KBM-7 (cell line): ENCODE results near the gene AGRN.
"Not testable (repeated sequence)": the region's sequence is repeated elsewhere in the genome, so short reads cannot be mapped to it uniquely, and the experiment has no call there.

Experiments
- DNase-seq: peaks from one replicate; pipeline ENCODE4 v3.0.0-alpha.2; 2015
- in situ Hi-C: fragments of 300-500 bp; cut with MboI; formaldehyde crosslinking; loops from 2 replicates; pipeline ENCODE4 v1.14.3; 2020; ENCODE audit warnings: low sequenced_read_pairs, low pct_unique_long_range_greater_than_20kb, mixed read lengths

The AGRN gene

DNA sequence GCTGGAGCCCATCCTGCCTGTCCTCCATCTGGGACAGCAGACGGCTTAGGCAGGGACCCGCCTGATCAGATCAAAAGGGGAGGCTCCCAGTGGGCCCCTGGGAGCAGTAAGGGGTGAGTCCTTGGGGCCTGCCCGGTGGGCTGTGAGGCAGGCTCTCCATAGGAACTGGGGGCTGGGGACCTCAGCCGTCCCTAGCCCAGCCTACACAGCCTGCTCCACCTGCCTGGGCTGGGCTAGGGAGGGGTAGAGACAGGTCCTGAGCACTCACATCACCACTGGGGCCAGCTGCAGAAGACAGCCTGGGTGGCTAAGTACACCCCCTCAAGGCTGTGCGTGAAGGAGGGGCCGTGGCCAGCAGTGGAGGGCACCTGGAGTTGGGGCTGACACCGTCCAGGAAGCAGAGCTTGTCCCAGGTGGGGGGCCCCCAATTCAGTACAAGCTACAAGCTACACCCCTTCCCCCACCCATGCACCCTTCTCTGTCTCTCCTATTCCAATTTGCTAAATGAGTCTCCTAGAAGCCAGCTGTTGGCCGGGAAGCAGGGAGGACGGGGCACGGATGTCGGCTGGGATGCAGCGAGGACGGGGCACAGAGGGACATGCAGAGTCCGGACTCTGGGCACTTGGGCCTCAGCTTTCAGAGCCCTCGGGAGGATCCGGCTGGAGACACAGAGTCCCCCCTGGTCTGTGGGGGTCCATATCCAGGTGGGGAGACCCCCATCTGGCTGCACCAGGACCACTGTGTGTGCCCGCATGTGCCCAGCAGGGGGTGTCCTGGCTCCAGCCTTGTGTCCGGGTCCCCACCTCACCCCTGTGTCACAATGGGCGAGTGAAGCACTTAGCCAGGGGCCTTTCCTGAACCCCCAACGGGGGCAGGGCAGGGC lies 4.9 kb upstream of the AGRN start:
- in situ Hi-C loops, result no loop called here

DNA sequence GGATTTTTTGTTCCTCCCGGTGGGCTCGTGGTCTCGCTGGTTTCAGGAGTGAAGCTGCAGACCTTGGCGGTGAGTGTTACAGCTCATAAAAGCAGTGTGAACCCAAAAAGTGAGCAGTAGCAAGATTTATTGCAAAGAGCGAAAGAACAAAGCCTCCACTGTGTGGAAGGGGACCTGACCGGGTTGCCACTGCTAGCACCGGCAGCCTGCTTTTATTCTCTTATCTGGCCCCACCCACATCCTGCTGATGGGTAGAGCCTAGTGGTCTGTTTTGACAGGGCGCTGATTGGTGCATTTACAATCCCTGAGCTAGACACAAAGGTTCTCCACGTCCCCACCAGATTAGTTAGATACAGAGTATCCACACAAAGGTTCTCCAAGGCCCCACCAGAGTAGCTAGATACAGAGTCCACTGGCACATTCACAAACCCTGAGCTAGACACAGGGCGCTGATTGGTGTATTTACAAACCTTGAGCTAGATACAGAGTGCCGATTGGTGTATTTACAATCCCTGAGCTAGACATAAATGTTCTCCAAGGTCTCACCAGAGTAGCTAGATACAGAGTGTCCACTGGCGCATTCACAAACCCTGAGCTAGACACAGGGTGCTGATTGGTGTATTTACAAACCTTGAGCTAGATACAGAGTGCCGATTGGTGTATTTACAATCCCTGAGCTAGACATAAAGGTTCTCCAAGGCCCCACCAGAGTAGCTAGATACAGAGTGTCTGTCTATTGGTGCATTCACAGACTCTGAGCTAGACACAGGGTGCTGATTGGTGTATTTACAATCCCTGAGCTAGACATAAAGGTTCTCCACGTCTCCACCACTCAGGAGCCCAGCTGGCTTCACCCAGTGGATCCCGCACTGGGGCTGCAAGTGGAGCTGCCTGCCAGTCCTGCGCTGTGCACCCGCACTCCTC lies 2.3 kb upstream of the AGRN start:
- in situ Hi-C loops, DNase-seq: not testable (repeated sequence)

More for the DNA sequence above, 4.9 kb upstream of the AGRN start:
- DNase-seq, result peak; percentile 28

DNA sequence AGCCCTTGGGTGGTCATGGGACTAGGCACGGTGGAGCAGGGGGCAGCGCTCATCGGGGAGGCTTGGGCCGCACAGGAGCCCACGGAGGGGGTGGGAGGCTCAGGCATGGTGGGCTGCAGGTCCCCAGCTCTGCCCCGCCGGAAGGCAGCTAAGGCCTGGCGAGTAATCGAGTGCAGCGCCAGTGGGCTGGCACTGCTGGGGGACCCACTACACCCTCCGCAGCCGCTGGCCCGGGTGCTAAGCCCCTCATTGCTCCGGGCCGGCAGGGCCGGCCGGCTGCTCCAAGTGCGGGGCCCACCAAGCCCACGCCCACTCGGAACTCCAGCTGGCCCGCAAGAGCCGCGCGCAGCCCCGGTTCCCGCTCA lies 1.6 kb upstream of the AGRN start:
- DNase-seq, in situ Hi-C loops: not testable (repeated sequence)

DNA sequence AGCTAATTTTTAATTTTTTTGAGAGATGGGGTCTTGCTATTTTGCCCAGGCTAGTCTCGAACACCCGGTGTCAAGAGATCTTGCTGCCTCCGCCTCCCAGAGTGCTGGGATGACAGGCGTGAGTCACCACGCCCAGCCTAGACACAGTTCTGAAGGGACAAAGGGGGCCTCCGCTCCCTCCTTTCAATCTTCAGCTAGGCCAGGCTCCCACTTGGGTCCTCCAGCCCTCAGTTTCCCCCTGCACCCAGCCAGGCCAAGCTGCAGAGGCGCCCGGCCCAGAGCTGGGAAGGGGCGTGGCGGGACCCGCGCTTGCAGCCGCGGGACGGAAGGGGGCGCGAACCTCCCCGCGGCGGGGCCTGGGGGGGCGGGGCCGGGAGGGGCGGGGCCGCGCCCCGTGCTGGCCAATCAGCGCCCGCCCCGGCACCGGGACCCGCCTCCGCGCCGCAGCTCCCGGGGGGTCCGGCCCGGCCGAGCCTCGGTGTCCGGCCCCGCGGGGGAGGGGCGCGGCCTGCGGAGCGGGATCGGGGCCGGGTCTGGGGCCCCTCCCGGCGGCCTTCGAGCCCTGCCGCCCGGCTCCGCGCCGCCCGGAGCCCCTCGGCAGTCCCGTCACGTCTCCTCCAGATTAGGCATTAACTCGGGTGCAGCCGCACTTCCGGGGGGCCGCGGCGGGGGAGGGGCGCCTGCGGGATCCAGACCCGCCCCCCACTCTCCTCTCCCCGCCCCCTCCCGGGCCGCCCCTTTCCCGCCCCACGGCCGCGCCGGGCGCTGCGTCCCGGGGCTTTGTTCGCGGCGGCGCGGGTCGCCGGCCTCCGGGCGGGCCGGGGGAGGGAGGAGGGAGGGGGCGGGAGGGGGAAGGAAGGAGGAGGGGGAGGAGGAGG lies 559 bp upstream of the AGRN start:
- peak; percentile 56 for DNase-seq
- in situ Hi-C loops, result no loop called here

DNA sequence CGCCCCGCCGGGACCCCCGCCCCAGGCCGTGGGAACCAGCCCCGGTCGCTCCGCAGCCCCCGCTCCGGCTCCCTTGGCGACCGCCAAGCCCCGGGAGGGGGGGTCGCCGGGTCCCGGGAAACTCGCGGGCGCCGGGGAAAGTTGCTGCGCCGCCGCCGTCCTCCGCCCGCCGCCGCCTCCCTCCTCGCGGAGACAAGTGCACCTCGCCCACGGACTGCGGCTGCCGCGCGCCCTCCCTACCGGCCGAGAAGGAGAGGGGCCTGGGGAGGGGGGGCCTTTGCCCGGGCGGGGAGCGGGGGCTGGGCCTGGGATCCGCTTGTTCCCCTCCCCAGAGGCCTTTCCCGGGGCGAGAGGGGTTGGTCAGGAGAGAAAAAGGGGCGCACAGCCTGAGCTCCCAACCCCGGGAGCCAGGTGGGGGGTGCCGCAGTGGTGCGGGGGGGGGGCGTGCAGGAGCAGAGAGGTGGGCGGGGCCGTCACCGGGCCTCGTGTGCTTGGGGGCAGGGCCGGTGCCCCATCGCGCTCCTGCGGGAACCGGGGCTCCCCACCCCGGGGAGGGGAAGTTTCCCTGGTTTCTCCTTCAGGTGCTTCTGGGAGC lies 592 bp downstream of the AGRN start:
- no peak for DNase-seq
- in situ Hi-C loops, result no loop called here

DNA sequence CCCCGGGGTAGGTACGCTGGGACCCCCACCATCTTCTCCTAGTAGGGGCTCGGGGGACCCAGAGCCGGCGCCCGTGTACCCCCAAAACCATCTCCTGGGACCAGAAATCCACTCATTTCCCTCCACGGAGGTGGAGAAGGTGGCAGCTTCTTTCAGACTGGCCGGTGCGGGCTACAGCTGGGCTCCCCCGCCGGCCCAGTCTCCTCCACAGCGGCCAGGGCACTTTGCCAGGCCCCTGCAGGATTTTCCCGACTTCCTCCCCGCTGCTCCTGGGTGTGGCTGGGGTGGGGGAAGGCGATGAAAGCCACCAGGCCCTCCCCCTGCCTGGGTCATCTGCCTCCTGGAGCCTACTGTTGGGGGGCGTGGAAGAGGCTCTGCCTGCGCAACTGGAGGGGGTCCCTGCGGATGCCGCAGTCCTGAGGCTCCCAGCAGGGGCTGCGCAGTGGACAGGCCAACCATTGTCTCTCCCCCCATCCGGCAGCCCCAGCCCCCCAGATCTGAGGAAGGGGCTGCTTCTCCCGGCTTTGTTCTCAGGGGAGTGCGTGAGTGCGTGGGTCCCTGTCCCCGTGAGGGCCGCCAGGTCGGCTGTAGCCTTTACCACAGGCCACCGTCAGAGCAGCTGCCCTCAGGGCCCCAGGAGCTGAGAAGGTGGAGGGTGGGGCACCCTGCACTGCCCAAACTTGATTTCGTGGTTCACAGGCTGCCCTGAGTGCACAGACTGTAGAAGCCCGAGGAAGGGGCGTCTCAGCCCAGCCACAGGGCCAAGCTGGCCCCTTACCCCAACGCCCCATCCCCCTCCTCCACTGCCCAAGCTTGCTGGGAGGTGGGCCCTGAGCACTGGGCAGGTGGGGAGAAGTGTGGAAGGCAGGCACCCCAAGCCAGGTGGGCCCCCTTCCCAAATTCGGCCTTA lies 1.3 kb downstream of the AGRN start:
- DNase-seq, result peak; percentile 44
- in situ Hi-C loops, result no loop called here

DNA sequence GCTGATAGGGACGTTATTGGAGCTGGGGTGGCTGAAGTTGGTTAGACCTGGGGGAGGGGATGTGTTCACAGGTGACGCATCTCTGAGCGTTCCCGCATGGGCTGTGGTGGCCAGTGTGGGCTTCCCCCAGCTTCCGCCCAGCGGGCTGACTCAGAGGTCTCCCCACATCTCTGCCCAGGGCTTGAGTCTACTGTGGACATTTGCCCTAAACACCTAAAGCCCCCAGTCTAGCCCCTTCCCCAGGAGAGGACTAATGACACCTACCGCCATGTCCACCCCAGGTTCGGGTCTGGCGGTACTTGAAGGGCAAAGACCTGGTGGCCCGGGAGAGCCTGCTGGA lies 2.0 kb downstream of the AGRN start:
- in situ Hi-C loops, result no loop called here

DNA sequence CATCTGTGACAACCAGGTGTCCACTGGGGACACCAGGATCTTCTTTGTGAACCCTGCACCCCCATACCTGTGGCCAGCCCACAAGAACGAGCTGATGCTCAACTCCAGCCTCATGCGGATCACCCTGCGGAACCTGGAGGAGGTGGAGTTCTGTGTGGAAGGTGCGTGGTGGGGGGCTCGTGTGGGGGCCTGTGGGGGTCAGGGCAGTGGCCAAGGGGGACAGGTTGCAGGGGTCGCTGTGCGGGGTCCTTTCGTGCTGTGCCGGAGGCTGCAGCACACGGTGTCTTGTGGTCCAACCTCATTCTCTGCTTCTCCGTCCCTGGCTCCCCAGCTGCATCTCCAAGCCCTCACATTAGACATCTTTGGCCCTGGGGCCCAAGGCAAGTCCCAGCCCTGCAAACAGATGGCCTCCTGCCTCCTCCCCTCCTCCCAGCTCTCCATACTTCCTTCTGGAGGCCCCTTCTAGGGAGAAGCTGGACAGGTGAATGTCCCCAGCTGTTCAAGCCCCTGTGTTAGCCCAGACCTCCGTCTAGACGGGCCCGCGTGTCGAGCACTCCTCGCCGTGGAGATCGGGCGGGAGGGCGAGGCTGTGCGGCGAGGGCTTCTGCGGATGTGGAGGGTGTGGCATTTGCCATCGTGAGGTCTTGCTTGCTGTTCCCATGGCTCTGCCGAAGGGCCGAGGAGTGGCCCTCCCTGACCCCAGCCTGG lies 2.5 kb downstream of the AGRN start:
- in situ Hi-C loops, result no loop called here
- DNase-seq, result no peak

More for the DNA sequence above, 2.0 kb downstream of the AGRN start:
- no peak for DNase-seq

DNA sequence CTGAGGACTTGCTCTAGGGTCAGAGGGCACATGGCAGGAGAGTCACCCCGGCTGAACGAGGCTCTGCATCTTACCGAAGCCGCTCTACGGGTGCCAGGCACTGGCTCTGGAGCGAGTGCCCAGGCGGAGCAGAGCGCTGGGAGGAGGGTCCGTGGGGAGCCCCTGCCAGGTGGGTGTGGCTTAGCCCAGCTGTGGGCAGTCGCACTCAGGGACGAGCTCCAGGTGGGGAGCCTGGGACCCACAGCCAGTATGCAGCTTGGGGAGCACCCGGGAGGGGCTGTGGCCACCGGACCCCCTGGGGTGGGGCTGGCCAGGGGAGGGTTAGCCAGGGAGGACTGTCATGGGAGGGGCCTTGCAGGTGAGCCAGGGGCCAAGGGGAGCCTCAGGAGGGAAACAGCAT lies 3.8 kb downstream of the AGRN start:
- DNase-seq, result no peak
- in situ Hi-C loops, result no loop called here

DNA sequence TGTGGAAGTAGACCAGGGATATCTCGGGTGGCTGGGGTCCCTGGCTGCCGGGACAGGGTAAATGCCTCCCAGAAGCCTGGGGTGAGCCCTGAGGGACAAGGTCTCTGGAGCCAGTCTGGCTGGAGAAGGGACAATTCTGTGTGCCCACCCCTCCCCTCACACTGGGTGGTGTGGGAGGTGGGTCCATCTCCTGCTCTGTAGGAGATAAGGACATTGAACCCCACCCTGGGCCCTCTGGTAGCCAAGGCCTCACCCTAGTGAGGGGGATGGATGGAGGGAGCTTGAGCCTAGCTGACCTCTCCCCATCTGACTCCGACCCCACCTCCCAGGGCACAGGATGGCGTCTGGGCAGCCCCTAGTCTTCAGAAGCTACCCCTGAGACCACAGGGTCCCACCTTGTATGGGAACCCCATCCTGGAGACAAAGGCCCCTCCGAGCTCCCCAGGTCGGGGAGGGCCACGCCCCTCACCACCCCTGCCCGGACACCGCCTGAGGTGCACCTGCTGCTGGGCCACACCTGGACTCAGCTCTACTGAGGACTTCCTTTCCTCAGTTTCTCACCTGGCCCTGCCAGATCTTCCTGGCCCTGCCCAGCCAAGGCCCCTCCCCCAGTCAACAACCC lies 4.3 kb downstream of the AGRN start:
- DNase-seq, result no peak
- in situ Hi-C loops, result no loop called here

DNA sequence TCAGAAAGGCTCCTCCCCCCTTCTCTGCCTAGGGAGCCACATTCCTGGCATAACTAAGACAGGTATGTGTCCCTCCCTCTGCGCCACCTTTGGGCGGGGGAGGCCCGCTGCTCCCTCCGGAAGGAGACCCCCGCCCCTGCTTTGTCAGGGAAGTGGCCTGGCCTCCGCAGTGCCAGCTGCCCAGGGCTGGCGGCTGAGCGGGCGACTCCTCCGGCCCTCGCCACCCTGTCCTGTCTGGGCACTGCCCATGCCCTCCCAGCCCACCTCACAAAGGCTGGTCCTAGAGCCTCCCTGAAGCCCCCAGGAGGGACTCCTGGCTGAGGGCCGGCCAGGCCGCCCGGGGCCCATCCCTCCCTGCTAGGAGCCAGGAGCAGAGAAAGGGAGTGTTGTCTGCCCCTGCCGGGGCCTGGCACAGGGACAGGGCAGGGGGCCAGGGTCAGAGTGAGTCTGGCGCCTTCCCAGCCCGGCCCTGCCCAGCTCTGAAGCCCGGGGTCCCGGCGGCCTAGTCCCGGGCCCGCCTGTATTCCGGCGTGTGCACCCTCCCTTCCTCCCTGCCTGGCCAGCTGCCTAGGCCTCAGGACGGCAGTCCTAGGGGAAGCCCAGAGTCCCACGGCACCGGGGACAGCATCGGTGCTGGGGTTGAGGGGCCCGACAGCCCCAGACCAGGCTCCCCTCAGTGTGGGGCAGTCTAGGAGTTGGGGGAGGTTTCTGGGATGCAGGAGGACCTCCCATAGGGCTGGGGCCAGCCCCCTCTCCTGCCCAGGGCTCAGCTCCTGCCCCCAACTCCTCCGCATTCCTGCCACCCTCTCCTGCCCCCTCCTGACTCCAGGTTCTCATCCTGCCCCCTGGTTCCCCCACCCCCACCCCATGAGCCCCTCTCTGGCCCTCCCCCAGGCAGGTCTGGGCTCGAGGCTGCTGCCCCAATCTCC lies 5.1 kb downstream of the AGRN start:
- no peak for DNase-seq
- in situ Hi-C loops, result no loop called here

DNA sequence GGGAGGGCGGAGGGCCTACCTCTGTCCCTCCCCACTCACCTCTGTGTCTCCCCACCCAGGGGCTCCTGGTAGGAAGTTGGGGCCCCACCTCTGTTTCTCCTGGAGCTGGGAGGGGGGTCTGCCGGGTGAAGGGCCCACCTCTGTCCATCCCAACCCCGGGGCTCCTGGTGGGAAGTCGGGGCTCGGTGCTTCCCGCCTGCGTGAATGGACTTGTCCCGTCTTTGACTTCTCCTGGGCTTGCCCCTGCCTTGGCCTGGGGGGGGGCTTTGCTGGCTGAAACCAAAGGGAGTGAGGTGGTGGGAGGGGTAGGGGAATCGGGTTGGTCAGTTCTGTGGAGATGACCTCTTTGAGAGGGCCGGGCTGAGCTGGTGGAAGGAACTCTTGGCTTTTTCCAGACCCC lies 5.8 kb downstream of the AGRN start:
- no peak for DNase-seq
- in situ Hi-C loops, result no loop called here

DNA sequence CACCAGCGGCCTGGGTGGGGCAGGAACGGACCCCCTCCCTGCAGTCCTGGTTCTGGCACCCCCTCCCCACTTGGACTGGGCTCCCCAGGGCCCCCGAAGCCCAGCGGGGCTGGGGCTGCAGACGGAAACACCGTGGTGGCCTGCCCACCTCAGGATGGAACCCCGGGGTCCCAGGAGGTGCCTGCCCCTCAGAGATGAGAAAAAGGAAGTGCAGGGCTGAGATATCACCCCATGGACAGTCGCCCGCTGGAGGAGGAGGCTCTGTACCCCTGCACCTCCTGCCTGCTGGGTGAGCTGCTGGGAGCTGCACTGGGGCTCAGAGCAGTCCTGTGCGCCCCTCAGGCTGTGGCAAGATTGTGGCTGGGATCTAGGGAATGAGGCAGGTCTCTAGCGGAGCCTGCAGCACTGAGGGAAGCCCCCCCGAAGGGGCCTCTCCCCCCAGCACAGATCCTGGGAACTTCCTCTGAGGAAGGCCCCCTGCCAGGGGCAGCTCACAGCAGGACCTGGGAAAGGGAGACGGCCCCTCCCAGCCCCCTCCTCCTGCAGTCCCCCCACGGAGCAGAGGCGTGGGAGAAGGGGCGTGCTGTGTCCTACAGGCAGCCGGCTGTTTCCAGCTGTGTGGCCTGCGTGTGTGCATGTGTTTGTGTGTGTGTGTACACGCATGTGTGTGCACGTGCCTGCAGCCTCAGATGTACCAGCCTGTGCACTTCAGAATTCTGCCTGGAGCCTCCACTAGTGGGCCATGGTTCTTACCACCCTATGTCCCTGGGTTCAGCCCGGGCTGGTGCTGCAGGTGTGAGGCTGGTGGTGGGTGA lies 6.9 kb downstream of the AGRN start:
- DNase-seq, result no peak
- in situ Hi-C loops, result no loop called here

DNA sequence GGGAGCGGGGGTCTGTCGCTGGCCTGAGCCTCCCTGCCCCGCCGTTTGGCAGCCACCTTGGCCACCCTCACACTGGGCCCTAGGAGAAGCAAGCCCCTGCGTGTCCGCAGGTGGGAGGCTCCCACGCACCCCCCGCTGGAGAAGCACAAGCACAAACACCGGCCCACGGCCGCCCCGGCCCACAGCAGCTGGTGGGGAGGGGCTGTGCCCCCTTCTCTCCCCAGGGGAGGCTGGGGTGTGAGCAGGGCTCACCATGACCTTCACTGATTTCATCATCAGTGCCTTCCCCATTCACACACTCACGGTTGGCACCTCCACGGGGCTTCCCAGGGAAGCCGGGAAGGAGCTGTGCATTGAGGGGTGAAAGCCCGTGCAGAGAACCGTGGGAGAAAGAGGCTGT lies 7.9 kb downstream of the AGRN start:
- DNase-seq, result no peak
- in situ Hi-C loops, result no loop called here
